Stimulated activated CD4-positive, alpha-beta T cell treated with anti-CD3 and anti-CD28 coated beads, Interleukin-2, amount 100 ng/mL, for 24 hours (primary cell): ENCODE measurements around the gene OR2B2.

Experiments used
- DNase-seq, 2 donors: peaks; one replicate each; pipeline ENCODE4 v3.0.0-alpha.2; 2020

OR2B2 gene

DNA sequence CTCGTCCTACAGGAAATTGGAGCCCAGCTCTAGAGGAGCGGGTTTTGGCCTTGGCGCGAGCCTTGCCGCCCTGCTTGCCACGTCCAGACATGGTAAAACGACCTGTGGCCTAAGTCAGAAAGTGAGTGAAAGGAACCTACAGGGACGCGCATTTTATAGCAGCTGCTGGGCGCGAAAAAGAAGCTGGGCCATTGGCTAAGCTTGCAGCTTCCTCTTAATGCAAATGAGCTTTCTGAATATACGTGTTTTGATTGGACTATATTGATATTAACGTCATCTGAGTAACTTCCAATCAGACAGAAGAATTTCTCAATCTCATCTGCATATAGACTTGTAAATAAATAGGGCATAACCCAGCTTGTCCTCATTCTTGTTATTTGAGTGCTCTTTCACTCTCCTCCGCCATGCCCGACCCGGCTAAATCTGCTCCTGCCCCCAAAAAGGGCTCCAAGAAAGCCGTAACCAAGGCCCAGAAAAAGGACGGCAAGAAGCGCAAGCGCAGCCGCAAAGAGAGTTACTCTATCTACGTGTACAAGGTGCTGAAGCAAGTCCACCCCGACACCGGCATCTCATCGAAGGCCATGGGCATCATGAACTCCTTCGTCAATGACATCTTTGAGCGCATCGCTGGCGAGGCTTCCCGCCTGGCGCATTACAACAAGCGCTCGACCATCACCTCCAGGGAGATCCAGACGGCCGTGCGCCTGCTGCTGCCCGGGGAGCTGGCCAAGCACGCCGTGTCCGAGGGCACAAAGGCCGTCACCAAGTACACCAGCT lies 18.9 kb downstream of the OR2B2 start:
- DNase-seq, result peak; percentile 80 to 86

DNA sequence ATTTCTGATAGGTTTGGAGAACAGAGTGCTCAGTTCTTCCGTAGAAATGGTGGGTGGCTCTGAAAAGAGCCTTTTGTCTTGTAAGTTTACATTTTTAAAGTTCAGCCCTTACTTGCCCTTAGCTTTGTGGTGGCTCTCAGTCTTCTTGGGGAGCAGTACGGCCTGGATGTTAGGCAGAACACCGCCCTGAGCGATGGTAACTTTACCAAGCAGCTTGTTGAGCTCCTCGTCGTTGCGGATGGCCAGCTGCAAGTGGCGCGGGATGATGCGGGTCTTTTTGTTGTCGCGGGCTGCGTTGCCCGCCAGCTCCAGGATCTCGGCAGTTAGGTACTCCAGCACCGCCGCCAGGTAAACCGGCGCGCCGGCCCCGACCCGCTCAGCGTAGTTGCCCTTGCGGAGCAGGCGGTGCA lies 19.5 kb downstream of the OR2B2 start:
- no peak for DNase-seq

DNA sequence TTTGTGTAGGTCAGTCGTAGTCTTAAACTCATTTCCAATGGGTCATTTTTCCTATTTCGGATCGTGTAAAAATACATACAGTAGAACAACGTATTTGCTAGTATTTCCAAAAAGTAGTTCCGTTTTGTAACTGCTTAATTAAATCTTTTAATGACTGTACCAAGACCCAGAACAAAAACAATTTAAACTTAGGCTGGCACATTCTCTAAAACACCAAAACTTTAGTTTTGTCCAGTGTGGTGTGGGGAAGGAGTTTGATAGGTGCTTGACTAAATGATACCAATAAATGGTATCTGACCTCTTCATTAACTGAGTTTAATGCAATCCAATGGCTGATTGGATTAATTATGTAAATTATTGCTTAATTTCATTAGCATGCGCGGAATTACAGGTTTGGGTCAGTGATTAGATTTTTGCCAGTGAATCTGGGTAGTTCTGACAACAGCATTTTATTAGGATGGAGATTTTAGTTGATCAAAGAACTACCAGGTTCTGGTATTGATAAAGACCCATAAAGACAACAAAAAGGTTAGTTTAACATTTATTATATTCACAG lies 20.8 kb downstream of the OR2B2 start:
- DNase-seq, result no peak

DNA sequence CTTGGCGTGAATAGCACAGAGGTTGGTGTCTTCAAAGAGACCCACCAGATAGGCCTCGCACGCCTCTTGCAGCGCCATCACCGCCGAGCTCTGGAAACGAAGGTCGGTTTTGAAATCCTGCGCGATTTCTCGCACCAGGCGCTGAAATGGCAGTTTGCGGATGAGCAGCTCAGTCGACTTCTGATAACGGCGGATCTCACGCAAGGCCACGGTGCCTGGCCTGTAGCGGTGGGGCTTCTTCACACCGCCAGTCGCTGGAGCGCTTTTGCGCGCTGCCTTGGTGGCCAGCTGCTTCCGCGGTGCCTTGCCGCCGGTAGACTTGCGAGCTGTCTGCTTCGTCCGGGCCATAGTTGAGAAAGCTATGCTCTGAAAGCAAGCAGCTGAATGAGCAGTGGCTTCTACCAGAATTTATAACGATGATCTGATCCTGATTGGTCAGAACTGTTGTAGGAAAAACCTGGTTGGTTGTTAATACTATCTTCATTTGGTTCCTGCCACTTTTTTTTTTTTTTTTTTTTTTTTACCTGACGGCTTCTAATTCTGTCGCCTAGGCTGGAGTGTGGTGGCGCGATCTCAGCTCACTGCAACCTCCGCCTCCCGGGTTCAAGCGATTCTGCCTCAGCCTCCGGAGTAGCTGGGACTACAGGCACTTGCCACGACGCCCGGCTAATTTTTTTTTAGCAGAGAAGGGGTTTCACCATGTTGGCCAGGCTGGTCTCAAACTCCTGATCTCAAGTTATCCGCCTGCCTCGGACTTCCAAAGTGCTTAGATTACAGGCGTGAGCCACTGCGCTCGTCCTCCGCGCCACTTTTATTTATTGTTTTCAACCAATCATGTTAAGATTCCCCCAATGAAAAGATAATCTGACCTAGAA lies 21.5 kb downstream of the OR2B2 start:
- peak; percentile 64 to 75 for DNase-seq

DNA sequence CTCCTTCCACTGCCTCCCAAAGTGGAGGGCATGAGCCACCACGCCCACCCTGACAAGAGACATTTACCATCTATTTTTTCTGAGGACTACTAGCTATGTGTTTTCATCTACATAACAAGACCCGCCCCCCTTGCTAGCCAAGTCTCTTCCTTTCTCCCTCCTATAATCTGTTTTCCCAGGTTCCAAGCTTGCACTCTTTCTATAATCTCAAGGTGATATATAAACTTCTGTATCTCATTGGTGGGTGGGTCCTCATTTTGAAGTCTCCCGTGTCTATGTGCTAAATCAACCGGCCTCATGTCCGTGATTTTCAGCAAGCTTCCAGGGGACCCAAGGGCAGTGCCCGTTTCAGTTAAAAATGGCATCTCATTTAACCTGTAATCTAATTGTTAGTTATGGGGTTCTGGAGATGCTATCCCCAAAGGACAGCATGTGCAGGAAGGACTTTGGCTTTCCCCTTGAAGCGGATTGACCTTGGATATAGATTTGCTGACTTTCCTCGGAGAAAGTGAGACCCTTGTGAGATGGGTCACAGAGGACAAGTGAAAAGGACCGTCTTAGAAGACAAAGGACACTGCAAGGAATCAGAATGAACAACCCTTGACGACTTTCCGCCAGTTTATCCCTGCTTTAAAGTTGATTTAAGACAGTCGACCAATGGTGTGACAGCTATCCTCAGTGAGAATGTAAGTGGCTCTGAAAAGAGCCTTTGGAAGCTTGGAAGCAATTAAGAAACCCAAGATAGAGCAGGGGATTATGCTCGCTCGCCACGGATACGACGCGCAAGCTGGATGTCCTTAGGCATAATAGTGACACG lies 22.4 kb downstream of the OR2B2 start:
- no peak for DNase-seq

DNA sequence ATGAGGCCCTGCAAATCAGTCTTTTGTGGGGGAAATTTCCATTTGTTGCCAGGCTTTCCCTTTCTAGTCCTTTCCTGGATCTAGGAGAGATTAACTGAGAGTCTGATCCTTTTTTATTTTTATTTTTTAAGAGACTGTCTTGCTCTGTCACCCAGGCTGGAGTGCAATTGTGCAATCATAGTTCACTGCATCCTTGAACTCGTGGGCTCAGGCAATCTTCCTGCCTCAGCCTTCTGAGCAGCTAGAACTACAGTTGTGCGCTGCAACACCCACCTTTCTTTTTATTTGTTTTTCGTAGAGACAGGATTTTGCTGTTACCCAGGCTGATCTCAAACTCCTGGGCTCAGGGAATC lies 22.9 kb downstream of the OR2B2 start:
- no peak for DNase-seq

DNA sequence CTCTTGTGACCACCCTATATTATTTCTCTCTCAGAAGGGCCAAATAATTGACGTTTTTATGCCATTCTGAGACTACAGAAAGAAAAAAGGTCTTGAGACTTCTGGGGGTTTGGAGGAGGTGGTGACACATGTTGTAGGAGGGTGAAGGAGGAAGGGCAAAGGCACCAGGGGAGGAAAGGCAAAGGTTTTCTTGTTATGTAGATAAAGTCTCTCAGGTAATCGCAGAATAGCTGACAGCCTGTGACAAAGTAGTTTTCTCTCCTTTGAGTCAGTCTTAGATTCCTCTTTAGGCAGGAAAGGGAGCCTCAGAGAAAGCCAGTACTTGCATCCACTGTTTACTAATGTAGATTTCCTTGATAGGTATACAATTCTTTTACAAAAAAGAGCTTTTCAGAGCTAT lies 23.6 kb downstream of the OR2B2 start:
- no peak for DNase-seq

DNA sequence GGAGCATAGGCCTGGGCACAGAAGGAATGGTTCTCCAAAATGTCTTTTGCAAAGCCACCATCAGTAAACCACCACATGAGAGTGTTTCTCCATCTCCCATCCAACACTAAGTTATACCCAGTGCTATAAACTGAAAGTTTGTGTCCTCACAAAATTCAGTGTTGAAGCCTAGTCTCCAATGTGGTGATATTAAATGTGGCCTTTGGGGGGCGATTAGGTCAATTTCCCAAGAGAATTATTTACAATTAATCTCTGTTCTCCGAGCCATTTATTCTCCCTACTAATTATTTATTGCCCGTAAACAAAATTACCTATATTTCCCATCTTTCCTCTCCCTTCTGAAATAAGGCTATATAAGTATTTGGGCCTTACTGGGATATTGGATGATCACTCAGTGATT lies 26.1 kb downstream of the OR2B2 start:
- no peak for DNase-seq

DNA sequence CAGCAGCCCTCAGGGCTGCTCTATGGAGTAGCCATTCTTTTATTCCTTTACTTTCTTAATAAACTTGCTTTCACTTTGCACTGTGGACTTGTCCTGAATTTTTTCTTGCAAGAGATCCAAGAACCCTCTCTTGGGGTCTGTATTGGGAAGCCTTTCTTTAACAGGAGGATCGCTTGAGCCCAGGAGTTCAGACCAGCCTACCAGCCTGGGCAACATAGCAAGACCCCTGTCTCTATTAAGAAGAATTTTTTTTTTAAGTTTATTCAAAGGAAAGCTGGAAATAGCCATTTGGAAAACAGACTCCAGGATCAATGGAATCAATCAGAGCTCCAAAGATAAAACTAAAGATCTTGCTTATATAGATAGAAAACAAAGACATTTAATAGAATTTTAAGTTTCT lies 29.1 kb downstream of the OR2B2 start:
- DNase-seq, result no peak

DNA sequence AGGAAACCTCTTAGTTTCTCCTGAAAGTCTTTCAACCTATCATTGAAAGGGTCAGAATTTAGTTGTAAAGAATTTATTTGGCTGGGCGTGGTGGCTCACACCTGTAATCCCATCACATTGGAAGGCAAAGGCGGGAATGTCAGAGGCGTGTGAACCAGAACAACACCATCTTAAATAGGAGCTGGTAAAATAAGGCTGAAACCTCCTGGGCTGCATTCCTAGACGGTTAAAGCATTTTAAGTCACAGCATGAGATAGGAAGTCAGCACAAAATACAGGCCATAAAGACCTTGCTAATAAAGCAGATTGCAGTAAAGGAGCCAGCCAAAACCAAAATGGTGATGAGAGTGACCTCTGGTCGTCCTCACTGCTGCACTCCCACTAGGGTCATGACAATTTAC lies 29.6 kb downstream of the OR2B2 start:
- DNase-seq, result no peak

DNA sequence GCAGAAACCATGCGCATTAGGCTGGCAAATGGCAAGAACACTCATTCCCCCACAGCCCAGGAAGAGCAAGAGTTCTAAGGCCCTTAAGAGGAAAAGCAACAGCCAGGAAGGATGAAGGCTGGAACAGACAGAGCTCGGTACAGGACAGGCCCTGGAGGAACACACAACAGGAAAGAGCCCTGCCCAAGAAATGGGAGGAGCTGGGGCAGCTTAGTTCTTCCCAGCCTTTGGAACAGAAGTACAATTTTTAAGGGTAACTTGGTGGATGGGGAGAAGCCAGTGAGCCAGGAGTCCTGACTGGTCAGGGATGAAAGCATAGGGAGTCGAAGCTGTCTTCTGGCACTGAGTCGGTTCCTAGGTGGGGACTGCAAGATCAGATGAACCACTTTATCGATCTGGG lies 32.4 kb downstream of the OR2B2 start:
- no peak for DNase-seq

DNA sequence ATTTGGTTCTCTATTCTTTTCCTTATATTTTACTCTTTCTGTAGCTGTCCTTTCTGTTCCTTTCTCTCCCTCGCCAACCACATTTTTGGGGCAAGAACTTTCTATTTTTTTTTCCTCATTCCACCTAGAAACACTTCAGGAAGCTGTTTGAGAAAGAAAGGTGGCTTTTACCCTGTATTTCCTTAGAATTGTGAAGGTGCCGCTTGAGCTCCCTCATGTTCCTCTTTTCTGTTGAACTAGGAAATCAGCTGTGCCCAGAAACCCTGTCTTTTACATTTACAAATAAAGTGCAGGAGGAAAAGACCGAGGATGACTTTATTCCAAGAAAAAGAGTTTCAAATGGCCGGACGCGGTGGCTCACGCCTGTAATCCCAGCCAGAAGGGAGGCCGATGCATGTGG lies 38.2 kb downstream of the OR2B2 start:
- no peak for DNase-seq

DNA sequence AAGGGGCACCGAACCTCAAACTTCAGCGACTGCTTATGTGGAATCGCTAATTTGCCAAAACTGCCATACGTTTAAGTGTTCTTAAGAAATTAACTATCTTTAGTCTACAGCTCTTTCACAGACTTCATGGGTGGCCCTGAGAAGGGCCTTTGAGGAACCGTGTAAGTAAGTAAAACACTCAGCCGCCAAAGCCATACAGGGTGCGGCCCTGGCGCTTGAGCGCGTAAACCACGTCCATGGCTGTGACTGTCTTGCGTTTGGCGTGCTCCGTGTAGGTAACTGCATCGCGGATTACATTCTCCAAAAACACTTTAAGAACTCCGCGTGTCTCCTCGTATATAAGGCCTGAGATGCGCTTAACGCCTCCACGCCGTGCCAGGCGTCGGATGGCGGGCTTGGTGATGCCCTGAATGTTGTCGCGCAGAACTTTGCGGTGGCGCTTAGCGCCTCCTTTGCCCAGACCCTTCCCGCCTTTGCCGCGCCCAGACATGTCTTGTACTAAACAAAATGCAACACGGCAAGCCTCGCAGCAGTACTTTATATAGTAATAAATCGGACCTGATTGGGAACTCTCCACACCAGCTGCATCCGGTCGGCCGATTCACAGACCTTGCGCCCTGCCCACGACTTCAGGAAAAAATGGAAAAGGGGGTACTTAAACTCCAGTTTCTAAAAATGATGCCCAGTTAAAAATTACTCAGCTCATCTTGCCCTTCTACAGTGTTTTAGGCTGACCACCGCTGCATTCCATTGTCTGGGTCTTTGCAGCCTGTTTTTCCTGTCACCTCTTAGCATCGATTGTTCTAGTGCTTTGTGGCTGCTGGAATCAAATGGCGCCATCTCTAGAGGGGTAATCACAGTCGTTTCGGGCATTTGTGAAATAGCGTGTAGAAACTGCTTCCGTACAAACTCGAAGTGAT lies 38.9 kb downstream of the OR2B2 start:
- peak; percentile 66 to 74 for DNase-seq

DNA sequence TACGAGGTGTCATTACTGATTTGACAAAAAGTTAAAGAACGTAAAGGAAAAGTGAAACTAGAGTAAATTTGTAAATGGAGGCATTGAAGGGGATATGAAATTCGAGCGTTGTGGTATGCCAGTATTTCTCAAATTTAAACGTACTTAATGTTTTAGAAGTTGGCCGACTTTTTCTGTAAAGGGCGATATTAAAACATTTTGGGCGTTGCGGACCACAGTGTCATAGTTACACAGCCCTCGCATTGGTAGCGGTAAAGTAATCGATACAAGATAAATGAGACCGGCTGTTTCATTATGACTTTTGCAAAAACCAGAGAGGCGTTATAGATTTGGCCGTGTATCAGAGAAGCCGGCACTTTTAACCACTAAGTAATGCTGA lies 39.6 kb downstream of the OR2B2 start:
- DNase-seq, result peak in 1 of 2 donors; percentile 32

DNA sequence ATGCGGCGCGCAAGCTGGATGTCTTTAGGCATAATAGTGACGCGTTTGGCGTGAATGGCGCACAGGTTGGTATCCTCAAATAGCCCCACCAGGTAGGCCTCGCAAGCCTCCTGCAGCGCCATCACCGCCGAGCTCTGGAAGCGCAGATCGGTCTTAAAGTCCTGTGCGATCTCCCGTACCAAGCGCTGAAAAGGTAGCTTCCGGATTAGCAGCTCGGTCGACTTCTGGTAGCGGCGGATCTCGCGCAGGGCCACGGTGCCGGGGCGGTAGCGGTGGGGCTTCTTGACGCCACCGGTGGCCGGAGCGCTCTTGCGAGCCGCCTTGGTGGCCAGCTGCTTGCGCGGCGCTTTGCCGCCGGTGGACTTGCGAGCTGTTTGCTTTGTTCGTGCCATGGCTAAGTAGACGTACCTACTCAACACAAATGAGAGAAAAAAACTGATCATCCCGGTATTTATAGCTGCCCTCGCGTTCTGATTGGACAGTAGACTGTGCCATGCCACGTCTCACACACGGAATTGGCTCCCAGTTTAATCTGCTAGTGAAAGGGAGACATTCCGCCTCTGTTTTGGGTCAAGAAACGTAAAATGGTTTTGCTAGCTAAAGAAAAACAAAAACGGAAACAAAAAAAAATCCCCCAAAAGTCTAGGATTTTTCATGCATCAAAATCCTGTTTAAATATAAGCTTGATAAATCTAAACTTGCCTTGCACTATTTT lies 40.1 kb downstream of the OR2B2 start:
- DNase-seq, result peak; percentile 67 to 80

DNA sequence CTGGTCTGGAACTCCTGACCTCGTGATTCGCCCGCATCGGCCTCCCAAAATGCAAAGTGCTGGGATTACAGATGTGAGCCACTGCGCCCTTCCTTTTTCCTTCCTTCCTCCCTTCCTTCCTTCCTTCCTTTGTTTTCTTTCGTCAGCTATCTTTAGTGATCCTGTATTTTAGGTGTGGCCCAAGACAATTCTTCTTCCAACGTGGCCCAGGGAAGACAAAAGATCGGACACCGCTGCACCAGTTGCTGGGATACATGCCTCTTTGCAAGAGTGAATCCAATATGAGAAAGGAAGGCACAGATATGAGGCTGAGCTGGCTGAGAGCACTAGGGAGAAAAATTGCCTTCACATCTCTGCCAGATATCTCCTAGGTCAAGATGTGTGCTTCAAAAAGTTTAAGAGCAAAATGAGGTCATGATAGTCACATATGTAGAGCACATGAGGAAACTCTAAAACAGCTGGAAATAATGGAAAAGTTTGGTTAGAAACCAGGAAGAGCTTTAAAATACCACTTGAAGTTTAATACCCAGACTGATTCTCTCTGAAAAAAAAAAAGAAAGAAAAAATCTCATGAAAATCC lies 41.8 kb downstream of the OR2B2 start:
- DNase-seq, result no peak

DNA sequence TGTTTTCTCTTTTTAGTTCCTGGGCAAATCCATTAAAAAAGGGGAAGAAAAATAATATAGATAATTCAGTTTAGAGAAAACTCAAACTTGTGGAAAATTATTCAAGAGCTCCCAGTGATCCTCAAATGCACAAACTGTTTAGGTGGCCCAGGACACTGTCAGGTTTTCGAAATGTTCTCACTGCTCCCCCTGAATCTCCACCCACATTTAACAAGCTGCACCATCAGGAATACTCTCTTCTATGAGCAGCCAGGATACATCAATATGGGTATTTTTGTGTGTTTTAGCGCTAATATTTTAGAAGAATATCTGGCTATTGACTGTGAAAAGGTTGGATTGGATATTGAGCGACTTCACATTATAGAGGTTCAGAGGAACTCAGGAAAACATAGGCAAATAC lies 43.9 kb downstream of the OR2B2 start:
- no peak for DNase-seq

DNA sequence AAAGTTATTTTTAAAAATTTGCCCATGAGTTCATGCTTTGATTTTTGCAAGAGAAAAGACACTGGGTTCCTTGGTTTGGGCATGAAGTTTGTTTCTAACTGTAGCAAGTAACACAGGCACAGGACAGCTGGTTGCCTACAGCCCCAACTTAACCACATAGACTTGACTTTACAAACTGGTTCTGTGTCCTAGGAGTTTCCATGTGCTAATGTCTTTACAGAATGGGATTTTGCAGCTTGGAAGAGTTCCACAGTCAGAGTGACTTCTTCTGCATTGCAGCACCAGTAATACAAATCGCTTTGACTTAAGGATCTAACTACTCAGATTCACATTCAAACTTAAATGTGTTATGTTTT lies 44.3 kb downstream of the OR2B2 start:
- no peak for DNase-seq

DNA sequence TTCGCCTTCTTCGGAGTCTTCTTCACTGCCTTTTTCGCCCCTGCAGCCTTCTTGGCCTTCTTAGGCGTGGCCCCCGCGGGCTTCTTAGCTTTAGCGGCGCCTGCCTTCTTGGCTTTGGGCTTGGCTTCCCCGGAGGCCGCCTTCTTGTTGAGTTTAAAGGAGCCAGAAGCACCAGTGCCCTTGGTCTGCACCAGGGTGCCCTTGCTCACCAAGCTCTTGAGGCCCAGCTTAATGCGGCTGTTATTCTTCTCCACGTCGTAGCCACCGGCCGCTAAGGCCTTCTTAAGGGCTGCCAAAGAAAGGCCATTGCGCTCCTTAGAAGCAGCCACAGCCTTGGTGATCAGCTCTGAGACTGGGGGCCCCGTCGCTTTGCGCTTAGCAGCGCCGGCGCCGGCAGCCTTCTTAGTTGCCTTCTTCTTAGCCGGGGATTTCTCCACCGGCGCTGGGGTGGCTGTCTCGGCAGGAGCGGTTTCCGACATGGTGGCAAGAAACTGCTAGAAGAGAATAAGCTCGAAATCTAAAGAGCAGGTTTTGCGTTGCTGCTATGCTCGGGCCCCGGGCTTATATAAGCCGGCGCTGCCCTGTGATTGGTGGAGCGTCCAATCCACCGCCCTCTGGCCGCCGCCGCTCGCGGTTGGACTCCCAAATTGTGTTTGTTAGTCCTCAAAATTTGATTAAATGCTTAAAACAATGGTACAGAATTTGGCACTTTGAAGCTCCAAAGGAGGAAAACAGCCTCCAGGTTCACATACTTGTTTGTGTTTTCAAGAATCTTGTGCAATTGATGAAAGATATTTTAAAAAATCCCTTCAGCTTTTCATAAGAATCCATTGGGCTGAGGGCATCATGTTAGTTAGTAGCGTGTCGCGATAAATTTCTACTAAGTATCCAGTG lies 44.9 kb downstream of the OR2B2 start:
- peak; percentile 68 to 85 for DNase-seq
